ENCODE measurements around the gene AAGAB. TPM values are rescaled to one million over a fixed set of nuclear protein-coding genes. Genes with fewer than 3 reads are reported as not detected.
A peak's percentile ranks its signal among the peaks of the same experiment; 100 is the strongest.
"Not testable (repeated sequence)": the region's sequence is repeated elsewhere in the genome, so short reads cannot be mapped to it uniquely, and the experiment has no call there.

The AAGAB gene
- 10 to 100 TPM; 45.3 to 46.7 TPM for total RNA-seq

GRCh38 chr15:67254238-67255175 lies at the start of gene AAGAB, which contains the start of gene IQCH:
Gene AAGAB (minus strand): TSS chr15:67254661. CDS start chr15:67254631, 30 bp downstream.
Gene IQCH (plus strand): TSS chr15:67254786. CDS start chr15:67254897, 111 bp downstream.
- peak within 1 kb of the TSS; percentile 97 for H3K27ac Mint-ChIP-seq
- POLR2A ChIA-PET, result no interaction called here
- H3K4me1 Mint-ChIP-seq, result peaks cover 41% of the 10 kb centered on the region
- H3K4me3 Mint-ChIP-seq, result peak within 1 kb of the TSS; percentile 100
- DNase-seq, result peak; percentile 97
- H3K9me3 Mint-ChIP-seq, result no peaks in the 10 kb centered on the region
- H3K27me3 Mint-ChIP-seq, result peaks cover 8% of the 10 kb centered on the region
- CTCF ChIA-PET, result interaction anchor here (0.6 to 1.1 kb wide), 3 partner anchors 186 to 428 kb away, joined by 3 read pairs; no protein-coding TSS in a partner anchor
- peaks cover 17% of the 10 kb centered on the region for H3K36me3 Mint-ChIP-seq (ENCODE audit: low read depth)

GRCh38 chr15:67303490-67304363 lies 49.3 kb upstream of the AAGAB start:
- ChIA-PET POLR2A (no interaction called here), CTCF (interaction anchor here (0.9 to 1.7 kb wide), 5 partner anchors 13 to 363 kb away, joined by 3 to 8 read pairs (median 3); no protein-coding TSS in a partner anchor)
- peaks cover 9% of the 10 kb centered on the region for H3K4me1 Mint-ChIP-seq
- no peaks in the 10 kb centered on the region for H3K9me3 Mint-ChIP-seq
- no peak overlapping the region for H3K4me3 Mint-ChIP-seq
- no peaks in the 10 kb centered on the region for H3K27me3 Mint-ChIP-seq
- H3K27ac Mint-ChIP-seq, result no peak overlapping the region
- DNase-seq, result peak; percentile 54
- no peaks in the 10 kb centered on the region for H3K36me3 Mint-ChIP-seq (ENCODE audit: low read depth)

- H3K9me3 Mint-ChIP-seq, result no peaks in the 10 kb centered on the region
- H3K27ac Mint-ChIP-seq, result no peak overlapping the region
- no peaks in the 10 kb centered on the region for H3K36me3 Mint-ChIP-seq (ENCODE audit: low read depth)
- H3K27me3 Mint-ChIP-seq, result no peaks in the 10 kb centered on the region
- ChIA-PET POLR2A (no interaction called here), CTCF (interaction anchor here (1.0 to 1.3 kb wide), 2 partner anchors 24 to 359 kb away, joined by 4 read pairs; no protein-coding TSS in a partner anchor)
- no peak overlapping the region for H3K4me3 Mint-ChIP-seq
- DNase-seq, result no peak
- no peaks in the 10 kb centered on the region for H3K4me1 Mint-ChIP-seq
These were observed 46.0 kb upstream of the AAGAB start for GRCh38 chr15:67300266-67301025.

GRCh38 chr15:67296684-67297083 lies 42.2 kb upstream of the AAGAB start:
- POLR2A ChIA-PET, result no interaction called here
- no peak overlapping the region for H3K4me3 Mint-ChIP-seq

GRCh38 chr15:67296188-67296587 lies 41.7 kb upstream of the AAGAB start:
- POLR2A ChIA-PET, result no interaction called here
- no peaks in the 10 kb centered on the region for H3K4me1 Mint-ChIP-seq
- no peaks in the 10 kb centered on the region for H3K36me3 Mint-ChIP-seq (ENCODE audit: low read depth)
- CTCF ChIA-PET, result interaction anchor here (1.5 kb wide), 1 partner anchor 20 kb away, joined by 3 read pairs; no protein-coding TSS in a partner anchor
- no peaks in the 10 kb centered on the region for H3K27me3 Mint-ChIP-seq
- DNase-seq, result no peak
- H3K9me3 Mint-ChIP-seq, result no peaks in the 10 kb centered on the region
- no peak overlapping the region for H3K27ac Mint-ChIP-seq
- no peak overlapping the region for H3K4me3 Mint-ChIP-seq

More at GRCh38 chr15:67296684-67297083, 42.2 kb upstream of the AAGAB start:
- H3K27ac Mint-ChIP-seq, result no peak overlapping the region
- no peaks in the 10 kb centered on the region for H3K9me3 Mint-ChIP-seq
- CTCF ChIA-PET, result interaction anchor here (1.5 kb wide), 1 partner anchor 19 kb away, joined by 3 read pairs; no protein-coding TSS in a partner anchor
- H3K36me3 Mint-ChIP-seq (ENCODE audit: low read depth), result no peaks in the 10 kb centered on the region
- H3K4me1 Mint-ChIP-seq, result no peaks in the 10 kb centered on the region
- no peak for DNase-seq
- H3K27me3 Mint-ChIP-seq, result no peaks in the 10 kb centered on the region

- ChIA-PET CTCF (interaction anchor here (0.6 to 1.4 kb wide), 3 partner anchors 9 to 336 kb away, joined by 3 to 4 read pairs (median 3); no protein-coding TSS in a partner anchor), POLR2A (no interaction called here)
- H3K4me3 Mint-ChIP-seq, result no peak overlapping the region
- no peaks in the 10 kb centered on the region for H3K36me3 Mint-ChIP-seq (ENCODE audit: low read depth)
- H3K27me3 Mint-ChIP-seq, result peaks cover 4% of the 10 kb centered on the region
- peaks cover 3% of the 10 kb centered on the region for H3K9me3 Mint-ChIP-seq
- DNase-seq, result no peak
- no peaks in the 10 kb centered on the region for H3K4me1 Mint-ChIP-seq
- H3K27ac Mint-ChIP-seq, result no peak overlapping the region
These were observed 35.9 kb upstream of the AAGAB start for GRCh38 chr15:67290319-67290718.

GRCh38 chr15:67286400-67286799 lies 31.9 kb upstream of the AAGAB start:
- H3K36me3 Mint-ChIP-seq (ENCODE audit: low read depth); H3K4me1 Mint-ChIP-seq; H3K9me3 Mint-ChIP-seq; POLR2A ChIA-PET; CTCF ChIA-PET; H3K4me3 Mint-ChIP-seq; H3K27ac Mint-ChIP-seq; DNase-seq: not testable (repeated sequence)
- H3K27me3 Mint-ChIP-seq, result peaks cover 15% of the 10 kb centered on the region

GRCh38 chr15:67285625-67286024 lies 31.2 kb upstream of the AAGAB start:
- H3K4me3 Mint-ChIP-seq; CTCF ChIA-PET; DNase-seq; H3K9me3 Mint-ChIP-seq; H3K4me1 Mint-ChIP-seq; H3K27ac Mint-ChIP-seq; H3K36me3 Mint-ChIP-seq (ENCODE audit: low read depth); POLR2A ChIA-PET: not testable (repeated sequence)
- H3K27me3 Mint-ChIP-seq, result peaks cover 14% of the 10 kb centered on the region

- Mint-ChIP-seq H3K4me3 (no peak overlapping the region), H3K27me3 (peaks cover 20% of the 10 kb centered on the region), H3K27ac (no peak overlapping the region), H3K36me3 (ENCODE audit: low read depth) (no peaks in the 10 kb centered on the region), H3K4me1 (no peaks in the 10 kb centered on the region), H3K9me3 (peaks cover 3% of the 10 kb centered on the region)
- CTCF ChIA-PET, result interaction anchor here (0.6 to 1.9 kb wide), 2 partner anchors 8 to 23 kb away, joined by 3 to 4 read pairs; no protein-coding TSS in a partner anchor
- POLR2A ChIA-PET, result no interaction called here
- no peak for DNase-seq
These were observed 27.3 kb upstream of the AAGAB start for GRCh38 chr15:67281714-67282113.

GRCh38 chr15:67280217-67280616 lies 25.8 kb upstream of the AAGAB start:
- no peak overlapping the region for H3K27ac Mint-ChIP-seq
- H3K4me1 Mint-ChIP-seq, result no peaks in the 10 kb centered on the region
- CTCF ChIA-PET, result interaction anchor here (1.9 kb wide), 1 partner anchor 10 kb away, joined by 4 read pairs; no protein-coding TSS in a partner anchor
- no peaks in the 10 kb centered on the region for H3K9me3 Mint-ChIP-seq
- DNase-seq, result no peak
- H3K27me3 Mint-ChIP-seq, result peaks cover 16% of the 10 kb centered on the region
- H3K4me3 Mint-ChIP-seq, result no peak overlapping the region
- POLR2A ChIA-PET, result no interaction called here
- no peaks in the 10 kb centered on the region for H3K36me3 Mint-ChIP-seq (ENCODE audit: low read depth)

GRCh38 chr15:67276666-67277065 lies 22.2 kb upstream of the AAGAB start:
- no peak for DNase-seq
- ChIA-PET POLR2A (no interaction called here), CTCF (no interaction called here)
- no peaks in the 10 kb centered on the region for H3K4me1 Mint-ChIP-seq
- peaks cover 7% of the 10 kb centered on the region for H3K9me3 Mint-ChIP-seq
- no peak overlapping the region for H3K4me3 Mint-ChIP-seq
- H3K27me3 Mint-ChIP-seq, result peaks cover 13% of the 10 kb centered on the region
- peaks cover 1% of the 10 kb centered on the region for H3K36me3 Mint-ChIP-seq (ENCODE audit: low read depth)
- H3K27ac Mint-ChIP-seq, result no peak overlapping the region

GRCh38 chr15:67274236-67274635 lies 19.8 kb upstream of the AAGAB start:
- Mint-ChIP-seq H3K4me3 (no peak overlapping the region), H3K4me1 (no peaks in the 10 kb centered on the region), H3K27me3 (peaks cover 18% of the 10 kb centered on the region), H3K27ac (no peak overlapping the region), H3K36me3 (ENCODE audit: low read depth) (peaks cover 1% of the 10 kb centered on the region), H3K9me3 (peaks cover 7% of the 10 kb centered on the region)
- ChIA-PET CTCF (interaction anchor here (0.6 kb wide), 1 partner anchor 105 kb away, joined by 3 read pairs; no protein-coding TSS in a partner anchor), POLR2A (no interaction called here)
- no peak for DNase-seq

All from activated CD4-positive, alpha-beta T cell treated with anti-CD3 and anti-CD28 coated beads, Interleukin-2, amount 10 ng/mL, durations not matched to agents 7 days and 5 days (primary cell).